Stimulated activated CD4-positive, alpha-beta T cell treated with anti-CD3 and anti-CD28 coated beads, Interleukin-2, amount 100 ng/mL, for 48 hours (primary cell): ENCODE results near the gene RSU1.

Experiments used
- DNase-seq, 2 donors: peaks; one replicate each; pipeline ENCODE4 v3.0.0-alpha.2; 2020

The RSU1 gene

DNA sequence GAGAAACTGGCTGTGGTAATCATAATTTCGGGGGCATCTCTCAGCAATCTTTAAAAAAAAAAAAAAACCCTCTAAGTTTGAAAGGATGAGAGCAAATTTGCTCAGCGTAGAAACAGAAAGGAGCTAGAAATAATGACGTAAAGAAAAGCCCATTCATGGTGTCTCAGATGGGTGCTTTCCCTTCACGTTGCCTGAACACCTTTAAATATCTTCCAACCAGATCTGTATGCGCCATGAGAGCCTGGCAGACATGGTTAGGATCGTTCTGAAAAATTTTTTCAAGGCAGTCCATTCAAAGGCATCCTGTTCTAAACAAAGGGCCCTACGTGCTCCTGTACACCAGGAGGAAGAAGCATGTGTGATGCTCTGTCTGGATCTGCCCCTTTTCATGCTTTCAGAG lies 154.3 kb downstream of the RSU1 start:
- no peak for DNase-seq

DNA sequence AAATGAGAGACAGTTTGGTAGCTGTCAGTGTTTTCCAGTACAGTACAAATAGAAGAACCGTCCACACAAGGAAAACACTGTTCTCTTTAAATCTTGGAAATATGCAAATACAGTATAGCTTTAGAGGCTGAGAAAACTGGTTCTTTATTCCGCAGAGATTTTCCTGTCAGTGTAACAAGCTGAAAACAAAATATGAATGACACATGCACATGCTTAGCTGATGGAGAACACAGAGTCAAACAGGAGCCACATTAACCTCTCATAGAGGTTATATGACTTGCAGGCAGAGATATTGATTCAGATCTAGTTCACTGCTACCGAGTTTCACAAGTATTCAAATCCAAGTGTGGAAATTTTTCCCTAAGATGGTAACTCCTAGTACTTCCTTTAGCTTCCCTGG lies 160.3 kb downstream of the RSU1 start:
- no peak for DNase-seq

DNA sequence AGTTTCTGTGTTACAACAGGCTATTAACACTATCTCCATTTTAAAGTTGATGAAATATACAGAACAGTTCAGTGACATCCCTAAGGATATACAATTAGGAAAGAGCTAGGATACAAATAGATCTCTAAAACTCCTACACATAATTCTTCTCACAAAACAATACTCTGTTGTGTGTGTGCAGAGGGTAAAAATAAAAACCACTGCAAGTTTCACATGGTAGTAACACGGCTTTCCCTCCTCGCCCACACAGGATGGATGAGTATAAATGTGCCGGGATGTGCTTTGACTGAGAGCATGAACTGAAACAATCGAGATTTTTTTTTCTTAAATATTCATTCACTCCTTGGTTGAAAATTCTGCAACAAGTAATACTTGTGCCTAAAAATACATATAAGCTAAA lies 164.0 kb downstream of the RSU1 start:
- no peak for DNase-seq

DNA sequence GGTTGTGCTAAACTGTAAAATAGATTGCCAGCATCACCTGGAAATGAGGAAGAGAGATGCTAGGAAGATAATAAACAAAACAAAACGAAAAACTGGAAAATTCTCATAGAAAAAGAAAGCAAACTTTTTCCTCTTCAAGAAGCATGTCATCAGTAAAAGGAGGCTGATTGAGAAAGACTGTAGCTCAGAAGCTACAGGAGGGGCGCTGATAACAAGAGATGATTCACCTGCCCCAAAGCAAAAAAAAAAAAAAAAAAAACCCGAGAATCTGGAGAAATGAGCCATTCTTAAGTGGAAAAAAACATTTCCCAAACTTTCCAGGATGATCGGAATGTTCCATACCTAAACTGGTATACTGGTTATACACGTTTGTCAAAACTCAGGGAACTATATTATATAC lies 165.1 kb downstream of the RSU1 start:
- no peak for DNase-seq

DNA sequence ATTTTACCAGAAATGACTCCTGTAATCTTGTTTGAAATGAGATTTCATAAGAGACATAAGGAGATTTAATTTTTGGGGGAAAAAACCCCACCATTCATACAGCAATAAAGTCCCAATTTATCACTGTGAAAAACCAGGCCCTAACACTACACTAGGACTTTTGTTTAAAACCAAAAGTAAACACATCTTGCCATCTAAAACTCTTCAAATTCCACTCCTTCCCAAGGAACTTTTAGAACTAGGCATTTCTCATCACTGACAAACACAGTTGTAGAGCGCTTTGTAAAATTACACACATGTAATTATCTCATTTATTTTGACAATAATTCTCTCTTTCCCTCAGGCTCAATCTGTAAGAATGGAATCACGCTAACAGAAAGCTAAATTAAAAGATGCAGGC lies 167.5 kb downstream of the RSU1 start:
- DNase-seq, result no peak

DNA sequence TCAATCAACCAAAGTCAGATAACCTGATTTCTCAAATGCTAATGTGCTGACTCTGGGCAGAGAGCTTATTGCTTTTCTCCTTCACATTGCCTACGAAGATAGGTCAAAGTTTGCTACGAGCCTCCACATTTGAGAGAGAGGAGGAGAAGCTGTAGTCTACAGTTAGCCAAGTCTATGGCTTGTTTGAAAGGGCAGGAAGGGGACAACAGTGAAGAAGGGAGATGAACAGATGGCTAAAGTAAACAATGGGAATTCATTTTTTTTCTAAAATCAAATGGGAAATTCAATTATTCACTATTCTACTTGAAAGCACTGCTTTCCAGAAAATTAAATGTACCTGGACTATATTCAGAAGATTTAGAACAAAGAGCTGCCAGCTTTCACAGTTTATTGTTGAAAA lies 168.9 kb downstream of the RSU1 start:
- no peak for DNase-seq

DNA sequence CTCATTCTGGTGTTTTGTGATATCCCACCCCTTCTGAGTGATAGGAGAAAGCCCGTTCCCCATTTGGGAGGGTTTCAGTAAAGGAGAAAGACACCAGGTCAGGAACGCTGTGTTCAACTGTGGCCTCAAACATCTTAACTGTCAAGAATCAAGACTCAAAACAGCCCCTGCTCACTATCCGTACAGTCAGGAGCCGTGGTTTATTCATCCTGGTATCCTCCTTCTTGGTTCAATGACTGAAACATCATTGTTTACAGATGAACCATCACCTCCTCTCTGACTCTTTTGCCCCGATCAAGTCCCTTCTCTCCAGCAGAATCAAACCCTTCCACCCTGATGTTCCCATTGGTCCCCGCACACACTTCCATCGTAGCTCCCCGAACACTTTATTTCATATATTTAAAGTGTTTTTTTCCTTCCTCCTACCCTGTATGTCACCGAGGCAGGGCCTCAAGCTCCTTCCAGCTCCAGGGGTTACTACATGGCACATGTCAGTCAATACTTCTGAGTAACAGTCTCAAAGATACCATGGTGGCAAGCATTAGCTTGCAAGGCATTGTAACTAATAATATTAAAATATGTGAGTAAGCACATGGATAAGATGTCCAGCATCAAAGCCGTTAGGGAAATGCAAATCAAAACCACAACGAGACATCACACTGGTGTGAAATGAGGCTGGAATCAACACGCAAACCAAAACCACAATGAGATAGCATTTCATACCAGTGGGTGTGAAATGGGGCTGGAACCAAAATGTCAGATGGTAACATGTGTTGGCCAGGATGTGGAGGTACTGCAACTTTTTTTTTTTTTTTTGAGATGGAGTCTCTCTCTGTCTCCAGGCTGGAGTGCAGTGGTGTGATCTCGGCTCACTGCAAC lies 170.8 kb downstream of the RSU1 start:
- no peak for DNase-seq

DNA sequence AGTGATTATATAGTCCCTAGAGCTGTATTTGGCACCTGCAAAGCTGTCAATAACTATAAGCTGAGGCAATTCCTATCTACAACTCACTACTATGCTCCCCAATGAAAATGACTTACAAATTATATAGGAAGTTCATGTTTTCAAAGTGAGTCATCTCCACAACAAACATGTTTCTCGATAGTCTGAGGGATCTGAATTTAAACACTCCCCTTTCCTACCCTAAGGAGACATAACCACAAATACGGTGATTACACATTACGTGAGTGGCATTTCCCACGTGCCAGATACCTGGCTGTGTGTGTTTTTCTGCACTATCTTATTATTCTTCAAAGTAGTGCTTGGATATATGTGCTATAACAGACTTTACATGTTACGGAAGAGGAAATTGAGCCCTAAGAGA lies 173.1 kb downstream of the RSU1 start:
- DNase-seq, result no peak

DNA sequence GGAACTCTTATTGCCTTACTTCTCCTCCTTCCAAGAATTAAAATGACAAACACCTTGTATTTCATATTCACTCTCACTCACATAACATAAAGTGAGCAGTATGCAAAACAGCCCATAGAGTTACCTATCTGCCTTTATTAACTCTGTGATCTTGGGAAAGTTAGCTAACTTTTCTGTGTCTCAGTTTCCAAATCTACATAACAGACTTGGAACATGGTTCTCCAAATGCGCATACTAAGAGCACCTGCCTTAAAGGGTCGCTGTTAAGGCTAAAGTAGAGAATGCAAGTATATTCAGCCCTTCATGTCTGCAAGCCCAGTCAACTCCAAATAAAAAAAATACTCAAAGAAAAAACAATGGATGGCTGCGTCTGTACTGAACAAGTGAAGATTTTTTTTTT lies 173.7 kb downstream of the RSU1 start:
- DNase-seq, result no peak

DNA sequence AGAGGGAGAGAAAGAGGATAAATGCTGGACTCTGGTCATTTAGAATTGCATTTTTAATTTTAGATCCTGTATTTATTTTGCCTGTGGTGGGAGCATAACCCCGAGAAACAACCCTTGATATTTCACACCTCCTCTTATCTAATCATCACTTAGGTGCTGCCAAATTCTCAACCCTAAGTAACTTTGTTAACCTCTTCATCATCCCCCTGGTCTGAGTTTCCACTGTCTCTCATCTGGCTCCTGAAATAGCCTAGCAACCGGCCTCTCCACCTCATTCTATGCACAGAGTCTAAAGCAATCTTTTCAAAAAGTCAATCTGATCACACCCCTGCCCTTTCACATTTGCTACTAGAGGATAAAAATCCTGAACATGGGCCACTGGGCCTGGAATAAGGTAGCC lies 177.1 kb downstream of the RSU1 start:
- DNase-seq, result no peak

DNA sequence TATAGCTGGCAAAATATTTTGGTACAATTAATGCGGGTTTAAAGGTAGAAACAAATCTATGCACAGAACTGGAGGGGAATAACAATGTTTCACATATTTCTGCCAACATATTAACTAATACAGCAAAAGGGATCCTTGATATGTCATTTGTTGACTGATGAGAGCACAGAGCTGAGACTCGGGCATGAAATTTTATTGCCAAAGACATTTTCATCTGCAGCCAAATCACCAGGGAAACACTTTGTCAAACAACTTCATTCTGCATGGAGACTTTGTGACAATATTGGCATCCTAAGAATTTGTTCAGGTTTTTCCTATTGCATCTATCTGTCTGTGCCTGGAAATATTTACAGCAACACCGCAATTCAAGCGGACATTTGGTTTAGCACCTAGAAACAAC lies 177.8 kb downstream of the RSU1 start:
- no peak for DNase-seq

DNA sequence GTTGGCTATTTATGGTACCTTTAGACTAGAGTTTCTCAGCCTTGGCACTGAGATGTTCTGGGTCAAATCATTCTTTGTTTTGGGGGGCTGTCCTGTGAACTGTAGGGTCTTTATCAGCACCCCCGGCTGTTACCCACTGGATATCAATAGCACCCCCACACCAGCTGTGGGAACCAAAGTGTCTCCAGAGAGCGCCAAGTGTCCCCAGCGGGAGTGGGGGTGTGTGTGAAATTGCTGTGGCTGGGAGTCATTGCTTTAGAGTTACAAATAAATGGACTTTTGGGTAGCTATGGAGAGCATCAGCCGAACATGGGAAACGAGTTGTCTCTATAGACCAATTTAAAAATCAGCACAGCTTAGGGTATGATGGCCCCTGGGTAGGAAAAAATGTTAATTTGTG lies 184.2 kb downstream of the RSU1 start:
- DNase-seq, result no peak

DNA sequence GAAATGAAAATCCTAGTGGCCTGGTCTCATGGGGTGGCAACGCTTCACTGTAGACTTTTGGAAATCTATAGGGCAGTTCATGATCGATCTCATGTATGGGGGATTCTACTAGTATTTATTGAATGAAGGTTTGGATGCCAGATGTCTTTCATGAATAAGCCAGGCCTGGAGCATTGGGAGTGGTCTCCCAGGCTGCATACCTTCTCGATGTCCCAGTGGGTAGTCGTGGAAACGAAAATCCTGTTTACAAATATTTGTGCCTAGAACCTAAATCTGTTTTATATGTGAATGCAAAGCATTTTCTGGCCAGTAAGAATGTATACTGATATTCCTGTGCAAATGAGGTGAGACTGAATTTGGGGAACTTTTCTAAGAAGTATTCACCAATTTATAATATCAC lies 190.5 kb downstream of the RSU1 start:
- DNase-seq, result no peak

DNA sequence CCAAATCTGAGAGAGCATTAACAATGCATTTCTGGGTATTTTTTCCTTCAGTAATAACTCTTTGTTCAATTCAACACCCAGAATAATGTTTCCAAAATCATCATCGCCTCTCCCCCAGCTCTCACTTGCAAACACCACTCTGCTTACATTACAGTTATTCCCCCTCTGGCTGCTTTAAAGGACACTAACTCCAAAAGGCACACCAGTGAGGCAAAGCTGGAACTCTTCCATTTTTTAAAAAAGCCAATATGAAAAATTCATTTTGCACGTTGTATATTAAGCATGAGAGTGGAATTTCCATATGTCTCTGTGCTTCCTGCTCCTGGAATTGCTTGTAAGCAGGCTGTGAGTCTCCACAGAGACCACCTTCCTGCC lies 204.3 kb downstream of the RSU1 start:
- no peak for DNase-seq

DNA sequence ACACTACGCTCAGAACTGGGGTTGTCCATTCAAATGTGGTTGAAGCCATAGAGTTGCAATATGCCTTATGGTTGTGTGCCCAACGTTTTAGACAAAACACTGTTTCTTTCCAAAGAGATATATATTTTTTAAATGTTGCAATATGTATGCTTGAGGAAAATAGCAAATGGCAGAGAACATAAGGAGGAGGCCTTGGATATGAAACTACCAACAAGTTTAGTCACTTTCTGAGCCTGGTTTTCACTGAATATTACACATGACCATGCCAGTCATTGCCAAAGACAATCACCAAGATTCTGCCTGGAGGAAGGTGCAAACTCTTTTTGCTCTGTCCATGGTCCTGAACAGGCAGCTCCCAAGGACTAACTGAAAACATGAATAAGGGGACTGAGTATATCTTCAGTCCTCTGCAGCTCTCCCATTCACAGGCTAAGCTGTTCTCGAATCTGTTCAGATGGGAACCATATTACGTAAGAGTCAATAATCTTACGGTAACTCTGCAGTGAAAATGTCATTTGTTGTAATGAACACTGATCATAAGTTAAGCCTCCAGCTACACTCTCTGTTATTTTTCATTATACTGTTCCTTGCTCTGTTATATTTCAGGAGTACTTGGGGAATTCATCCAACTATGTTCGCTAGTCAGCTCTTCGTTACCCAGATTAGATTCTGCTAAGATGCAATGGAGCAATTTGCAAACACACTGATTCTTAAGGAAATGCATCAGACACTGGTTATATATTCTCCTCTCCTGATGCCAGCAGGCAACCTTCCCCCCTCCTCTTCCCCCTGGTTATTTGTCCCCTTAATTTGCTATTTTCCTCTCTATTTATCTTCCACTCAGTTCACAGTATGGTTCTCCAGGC lies 204.9 kb downstream of the RSU1 start:
- peak in 1 of 2 donors; percentile 3 for DNase-seq

DNA sequence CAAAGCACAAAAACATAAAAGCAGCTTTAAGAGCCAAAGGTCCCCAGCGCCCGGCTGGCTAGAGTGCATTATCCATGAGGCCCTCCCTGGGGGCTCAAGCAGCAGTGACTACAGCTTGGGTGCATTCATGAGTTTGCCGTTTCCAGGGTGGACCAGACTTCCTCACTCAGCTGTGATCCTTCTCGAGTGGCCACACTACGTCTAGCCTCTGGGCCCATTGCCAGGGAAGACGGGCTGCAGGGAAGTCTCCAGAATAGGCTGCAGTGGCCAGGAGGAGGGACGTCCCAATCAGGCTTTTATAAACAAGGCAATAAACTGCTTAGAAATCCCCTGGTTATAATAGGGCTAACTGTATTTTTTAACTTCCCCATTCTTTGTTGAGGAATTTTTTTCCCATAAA lies 206.2 kb downstream of the RSU1 start:
- no peak for DNase-seq

DNA sequence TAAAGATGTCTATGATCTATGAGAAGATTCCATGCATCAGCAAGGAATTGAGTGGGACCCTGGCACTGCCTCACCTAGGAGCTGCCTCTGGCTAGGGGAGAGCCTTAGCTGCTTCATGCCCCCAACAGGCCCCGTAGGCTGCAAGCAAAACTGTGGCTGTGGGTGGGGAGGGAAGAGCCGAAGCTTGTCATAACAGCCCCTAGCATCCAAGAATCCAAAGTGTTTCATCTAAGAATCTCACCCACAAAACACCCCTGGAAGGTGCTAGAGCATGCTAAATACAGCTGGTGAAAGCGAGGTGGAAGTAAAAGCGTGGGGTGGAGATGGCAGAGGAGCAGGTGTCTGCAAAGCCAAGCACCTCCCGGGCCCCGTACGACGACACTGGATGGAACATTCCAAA lies 208.0 kb downstream of the RSU1 start:
- DNase-seq, result no peak

DNA sequence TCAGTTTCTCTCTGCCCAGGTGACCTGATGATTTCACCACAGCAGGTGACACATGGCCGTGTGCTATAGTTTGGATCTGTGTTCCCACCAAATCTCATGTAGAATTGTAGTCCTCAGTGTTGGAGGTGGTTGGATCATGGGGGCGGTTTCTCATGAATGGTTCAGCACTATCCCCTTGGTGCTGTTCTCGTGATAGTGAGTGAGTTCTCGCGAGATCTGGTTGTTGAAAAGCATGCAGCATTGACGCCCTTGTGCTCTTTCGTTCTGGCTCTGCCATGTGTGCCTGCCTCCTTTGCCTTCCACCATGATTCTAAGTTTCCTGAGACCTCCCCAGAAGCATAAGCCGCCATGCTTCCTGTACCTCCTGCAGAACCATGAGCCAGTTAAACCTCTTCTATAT lies 210.3 kb downstream of the RSU1 start:
- no peak for DNase-seq

DNA sequence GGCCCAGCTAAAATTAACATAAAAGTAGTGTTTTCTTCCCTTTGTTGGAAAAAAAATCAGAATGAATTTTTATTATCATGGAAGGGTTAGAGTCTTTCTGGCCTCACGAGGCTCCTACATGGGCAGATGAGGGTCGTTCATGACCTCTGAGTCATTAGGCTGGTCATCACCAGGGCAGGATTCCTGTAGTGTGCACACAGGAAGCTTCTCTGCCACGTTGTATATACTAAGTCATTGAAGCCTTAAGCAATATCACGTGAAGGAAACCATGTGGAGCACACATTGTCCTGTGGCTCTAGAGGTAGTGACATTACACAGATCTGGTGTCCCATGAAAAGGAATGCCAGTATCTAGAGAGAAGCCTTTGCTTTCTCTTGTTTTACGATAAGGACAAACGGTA lies 210.8 kb downstream of the RSU1 start:
- DNase-seq, result no peak

DNA sequence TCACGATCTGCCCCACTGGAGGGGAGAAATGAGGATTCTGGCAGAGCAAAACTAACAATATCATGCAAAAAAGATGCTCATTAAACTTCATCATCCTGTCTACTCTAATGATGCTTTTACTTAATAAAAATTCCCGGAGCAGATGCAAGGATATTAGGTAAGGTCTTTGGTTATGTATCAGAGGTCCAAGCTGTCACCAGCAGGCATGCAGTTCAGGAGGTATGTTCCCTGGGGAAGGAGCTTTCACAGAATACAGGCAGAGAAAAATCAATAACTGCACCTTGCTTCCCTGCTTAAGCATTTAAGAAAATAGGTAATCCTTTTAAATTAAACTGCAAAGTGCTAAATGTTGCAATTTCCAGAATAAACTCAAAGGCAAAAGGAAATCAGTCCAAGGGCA lies 213.9 kb downstream of the RSU1 start:
- no peak for DNase-seq

DNA sequence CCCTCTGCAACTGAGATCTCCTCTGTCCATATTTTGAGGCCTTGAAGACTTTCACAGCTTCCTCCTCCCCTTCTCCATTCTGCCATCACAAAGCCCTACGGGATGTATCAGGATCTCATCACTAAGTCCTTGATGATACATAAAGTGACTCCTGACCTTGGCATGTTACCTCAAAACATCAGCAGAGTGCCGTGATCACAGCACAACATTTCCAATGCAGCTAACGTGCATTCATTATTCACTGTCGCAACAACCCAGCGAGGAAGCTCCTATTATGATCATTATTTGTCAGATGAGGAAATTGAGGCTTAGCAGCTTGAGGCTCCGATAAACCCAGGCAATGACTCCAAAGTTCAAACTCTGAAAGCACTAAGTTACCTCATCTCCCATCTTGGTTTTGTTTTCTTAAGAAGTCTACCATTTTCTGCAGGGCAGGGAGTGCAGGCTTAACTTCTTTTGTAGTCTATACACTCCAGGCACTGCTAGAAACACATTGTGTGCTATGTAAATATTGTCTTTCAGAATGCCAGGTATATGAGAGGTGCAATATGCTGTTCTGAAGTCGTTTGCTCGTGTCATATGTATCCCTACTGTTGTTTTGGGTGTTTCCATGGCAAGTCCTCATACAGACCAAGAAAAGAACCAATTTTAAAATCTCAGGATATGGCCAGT lies 215.0 kb downstream of the RSU1 start:
- DNase-seq, result no peak

DNA sequence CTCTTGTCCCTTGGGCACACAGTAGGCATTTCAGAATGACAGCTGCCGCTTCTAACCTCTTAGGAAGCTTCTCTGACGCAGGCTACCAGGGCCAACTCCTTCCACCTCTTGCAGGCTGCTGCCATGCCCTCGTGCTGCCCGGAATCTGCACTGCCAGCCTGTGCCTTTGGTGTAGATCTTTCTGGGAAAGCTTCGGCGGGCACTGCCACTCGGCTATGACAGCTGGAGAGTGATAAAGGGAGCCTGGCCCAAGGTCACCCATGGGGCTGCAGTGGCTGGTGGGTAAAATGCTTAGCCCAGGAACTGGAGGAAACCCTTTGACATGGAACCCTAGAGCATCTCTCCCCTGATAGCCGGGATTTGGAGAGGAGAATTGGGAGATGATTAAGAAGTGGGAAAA lies 217.6 kb downstream of the RSU1 start:
- DNase-seq, result no peak

DNA sequence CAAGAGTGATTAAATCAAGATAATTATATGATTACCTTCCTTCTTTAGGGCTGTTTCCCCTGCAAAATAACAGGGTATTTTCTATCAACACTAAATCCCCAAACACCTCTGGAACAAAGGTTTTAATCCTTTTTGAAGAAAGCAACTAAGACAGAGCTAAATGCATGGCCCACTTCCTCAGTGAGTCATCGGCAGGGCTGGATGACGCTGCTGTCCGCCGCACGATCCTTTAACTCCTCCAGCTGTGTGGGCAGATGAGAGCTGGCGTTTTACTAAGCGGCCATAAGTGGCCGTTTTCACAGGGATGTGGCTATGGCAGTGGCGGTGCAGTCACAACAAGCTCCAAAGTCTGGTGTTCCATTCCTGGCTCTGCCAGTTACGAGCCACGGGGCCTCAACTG lies 219.6 kb downstream of the RSU1 start:
- DNase-seq, result no peak

DNA sequence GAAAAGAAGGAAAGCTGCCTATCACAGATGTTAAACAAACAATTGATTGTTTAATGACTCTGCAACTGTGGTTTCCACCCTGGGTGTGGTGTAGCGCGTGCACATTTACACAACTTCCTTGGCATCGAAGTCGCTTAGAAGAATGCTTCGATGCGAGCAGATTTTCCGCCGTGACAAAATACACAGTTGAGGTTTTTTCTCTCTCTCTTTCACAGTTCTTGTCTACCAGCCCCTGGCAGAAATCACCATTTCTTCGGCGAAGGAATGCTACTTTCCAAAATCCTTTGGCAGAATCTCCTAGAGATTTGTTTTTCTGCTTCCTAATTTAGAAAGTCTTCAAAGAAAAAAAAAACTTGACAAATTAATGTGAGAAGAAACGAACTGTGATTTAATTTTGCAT lies 224.8 kb downstream of the RSU1 start:
- DNase-seq, result no peak
